Tibial nerve (tissue), 4 donors: ENCODE results near the gene MALAT1. TPM values are rescaled to one million over a fixed set of nuclear protein-coding genes. Genes with fewer than 3 reads are reported as not detected.

ENCODE experiments used
- DNase-seq, 2 donors: peaks; one replicate each; pipeline ENCODE4 v3.0.0-alpha.2; 2019; ENCODE audit warnings: low spot score in 2 of 2
- H3K27ac ChIP-seq, 4 donors: fragments of 200-600 bp; sonication (generic) in 3 of 4; one replicate each; pipeline ENCODE4 v1.5.1; 2017 to 2019; ENCODE audit warnings: mild to moderate bottlenecking in 1 of 4
- H3K27me3 ChIP-seq, 2 donors: fragments of 200-600 bp; sonication (generic) in 1 of 2; one replicate each; pipeline versions ENCODE4 v1.5.1 to v1.6.0; 2017 to 2019
- H3K36me3 ChIP-seq, 3 donors: fragments of 200-600 bp; sonication (generic); one replicate each; pipeline ENCODE4 v1.5.1; 2018 to 2019
- H3K4me1 ChIP-seq, 4 donors: fragments of 200-600 bp; sonication (generic) in 3 of 4; one replicate each; pipeline ENCODE4 v1.5.1; 2017 to 2019
- H3K4me3 ChIP-seq, 4 donors: fragments of 200-600 bp; sonication (generic) in 3 of 4; one replicate each; pipeline ENCODE4 v1.5.1; 2017 to 2019; ENCODE audit warnings: mild to moderate bottlenecking in 1 of 4, moderate library complexity in 1 of 4
- H3K9me3 ChIP-seq, 4 donors: fragments of 200-600 bp; sonication (generic) in 3 of 4; one replicate each; pipeline ENCODE4 v1.5.1; 2017 to 2019
- CTCF ChIP-seq, 5 experiments: fragments of 200-600 bp in 3 of 5; fragments of 450-650 bp in 2 of 5; sonication (generic) in 3 of 5; IDR thresholded peaks; one replicate each; pipeline ENCODE4 v1.5.1; 2016 to 2019; ENCODE audit warnings: antibody characterized with exemption in 5 of 5, mild to moderate bottlenecking in 3 of 5, moderate library complexity in 2 of 5
- EP300 ChIP-seq, 2 donors: sonication (generic); formaldehyde crosslinking; IDR thresholded peaks; one replicate each; pipeline ENCODE4 v1.6.1; 2017; ENCODE audit warnings: antibody characterized with exemption in 2 of 2, mild to moderate bottlenecking in 1 of 2
- POLR2A ChIP-seq, 2 donors: fragments of 450-650 bp; IDR thresholded peaks; one replicate each; pipeline ENCODE4 v1.6.1; 2017; ENCODE audit warnings: antibody characterized with exemption in 2 of 2, mild to moderate bottlenecking in 2 of 2, moderate library complexity in 2 of 2
- WGBS, 2 donors: methylation state at CpG; one replicate each; pipeline ENCODE4 v1.1.5; 2018; 5-methylcytosine and 5-hydroxymethylcytosine counted together
- total RNA-seq, 4 donors: library from RNA; depleted of rRNA; stranded (reverse); fragments of >200 nt; gene quantifications; one replicate each; pipeline ENCODE4 v1.1.0, GENCODE V29; 2016

The MALAT1 gene
- total RNA-seq, 4 donors from 2014 or later, result 20,649 to 23,532 (median 22,230) TPM

- no peaks in the 10 kb centered on the region for H3K27me3 ChIP-seq
- peak; percentile 68 to 74 for DNase-seq
- H3K4me1 ChIP-seq, result peaks cover 0 to 53% (median 26%) of the 10 kb centered on the region in 4 donors
- peak within 1 kb of the TSS; percentile 75 to 99 (median 95) for H3K4me3 ChIP-seq
- whole genome bisulfite sequencing, 2 donors, result 0 to 1% methylated on average over 6 to 37 of the region's 82 CpGs
- TF ChIP-seq POLR2A (IDR thresholded peaks at IDR 0.05), result peak; percentile 38 to 80
- TF ChIP-seq EP300 (IDR thresholded peaks at IDR 0.05), result peak in 1 of 2 donors; percentile 82
- peak in 2 of 5 experiments; percentile 34 to 35 for TF ChIP-seq CTCF (IDR thresholded peaks at IDR 0.05)
- peak within 1 kb of the TSS; percentile 94 to 97 (median 95) for H3K27ac ChIP-seq
- peaks cover 0 to 30% (median 0%) of the 10 kb centered on the region in 3 donors for H3K36me3 ChIP-seq
- no peaks in the 10 kb centered on the region for H3K9me3 ChIP-seq
Measured at GRCh38 chr11:65524741-65525545, 26.1 kb downstream of the MALAT1 start, which contains the start of gene SCYL1. Gene SCYL1 (plus strand): TSS chr11:65525083. CDS start chr11:65525154, 71 bp downstream.

GRCh38 chr11:65525546-65526480, 27.0 kb downstream of the MALAT1 start:
- Histone ChIP-seq H3K27ac (peak overlapping the region; percentile 94 to 97 (median 95)), H3K4me3 (peak overlapping the region; percentile 75 to 99 (median 95)), H3K36me3 (peaks cover 0 to 39% (median 6%) of the 10 kb centered on the region in 3 donors), H3K4me1 (peaks cover 0 to 62% (median 28%) of the 10 kb centered on the region in 4 donors), H3K9me3 (no peaks in the 10 kb centered on the region), H3K27me3 (no peaks in the 10 kb centered on the region)
- 40 to 49% methylated on average over 26 to 31 of the region's 31 CpGs for WGBS, 2 donors
- no peak for TF ChIP-seq EP300 (IDR thresholded peaks at IDR 0.05)
- TF ChIP-seq CTCF (IDR thresholded peaks at IDR 0.05), result no peak
- TF ChIP-seq POLR2A (IDR thresholded peaks at IDR 0.05), result no peak
- no peak for DNase-seq

- no peaks in the 10 kb centered on the region for H3K27me3 ChIP-seq
- H3K9me3 ChIP-seq, result no peaks in the 10 kb centered on the region
- no peak for DNase-seq
- 87 to 93% methylated on average over 8 of the region's 8 CpGs for WGBS, 2 donors
- peaks cover 0 to 48% (median 16%) of the 10 kb centered on the region in 3 donors for H3K36me3 ChIP-seq
- H3K4me1 ChIP-seq, result peaks cover 0 to 64% (median 28%) of the 10 kb centered on the region in 4 donors
- peak overlapping the region in 2 of 4 donors; percentile 94 to 97 for H3K27ac ChIP-seq
- no peak overlapping the region for H3K4me3 ChIP-seq
- TF ChIP-seq CTCF (IDR thresholded peaks at IDR 0.05) (no peak), POLR2A (IDR thresholded peaks at IDR 0.05) (no peak), EP300 (IDR thresholded peaks at IDR 0.05) (no peak)
Measured at GRCh38 chr11:65526744-65527143, 27.9 kb downstream of the MALAT1 start.

- Histone ChIP-seq H3K27ac (peak overlapping the region; percentile 32 to 87 (median 58)), H3K9me3 (no peaks in the 10 kb centered on the region), H3K27me3 (no peaks in the 10 kb centered on the region), H3K4me3 (no peak overlapping the region), H3K36me3 (peaks cover 0 to 70% (median 22%) of the 10 kb centered on the region in 3 donors), H3K4me1 (peaks cover 0 to 56% (median 27%) of the 10 kb centered on the region in 4 donors)
- 38 to 67% methylated on average over 12 of the region's 12 CpGs for WGBS, 2 donors
- no peak for DNase-seq
- no peak for TF ChIP-seq EP300 (IDR thresholded peaks at IDR 0.05)
- TF ChIP-seq CTCF (IDR thresholded peaks at IDR 0.05), result no peak
- no peak for TF ChIP-seq POLR2A (IDR thresholded peaks at IDR 0.05)
Measured at GRCh38 chr11:65528819-65529350, 30.0 kb downstream of the MALAT1 start.
